Endodermal cell (in vitro differentiated cells): ENCODE data around the gene MRPS10. TPM values are rescaled to one million over a fixed set of nuclear protein-coding genes. Genes with fewer than 3 reads are reported as not detected.
"Not testable (repeated sequence)": the region's sequence is repeated elsewhere in the genome, so short reads cannot be mapped to it uniquely, and the experiment has no call there.

ENCODE experiments used
- DNase-seq: peaks from one replicate; pipeline ENCODE4 v3.0.0-alpha.2; 2017
- H3K27ac ChIP-seq: 2 replicates; pipeline ENCODE4 v1.5.1; 2013; ENCODE audit warnings: mild to moderate bottlenecking, low read depth, low read length, moderate library complexity
- H3K27me3 ChIP-seq: 2 replicates; pipeline ENCODE4 v1.6.1; 2013; ENCODE audit warnings: mild to moderate bottlenecking, low read length, moderate library complexity; ENCODE audit not compliant: insufficient read depth, control insufficient read depth, poor library complexity, severe bottlenecking
- H3K36me3 ChIP-seq: 2 replicates; pipeline ENCODE4 v1.7.0; 2013; ENCODE audit warnings: mild to moderate bottlenecking, low read length, moderate library complexity; ENCODE audit not compliant: control insufficient read depth, insufficient read depth
- H3K4me1 ChIP-seq: one replicate; pipeline ENCODE4 v1.7.0; 2013; ENCODE audit warnings: low read length; ENCODE audit not compliant: control insufficient read depth, insufficient read depth
- H3K4me3 ChIP-seq: 2 replicates; pipeline ENCODE4 v1.5.1; 2013; ENCODE audit warnings: mild to moderate bottlenecking, low read length, moderate library complexity
- H3K9ac ChIP-seq: 2 replicates; pipeline ENCODE4 v1.6.1; 2013; ENCODE audit warnings: mild to moderate bottlenecking, low read length, moderate library complexity; ENCODE audit not compliant: poor library complexity, severe bottlenecking; ENCODE audit errors: extremely low read depth
- H3K9me3 ChIP-seq: 2 replicates; pipeline ENCODE4 v1.6.1; 2013; ENCODE audit warnings: mild to moderate bottlenecking, low read length, moderate library complexity; ENCODE audit not compliant: control insufficient read depth
- H3K27ac Mint-ChIP-seq: 2 replicates; pipeline ENCODE4 v1.8.0; 2020; ENCODE audit warnings: mixed read lengths
- H3K27me3 Mint-ChIP-seq: 2 replicates; pipeline ENCODE4 v1.8.0; 2021; ENCODE audit warnings: mild to moderate bottlenecking, mixed read lengths; ENCODE audit not compliant: insufficient read depth
- H3K36me3 Mint-ChIP-seq: 2 replicates; pipeline ENCODE4 v1.8.0; 2020; ENCODE audit warnings: low read depth, mixed read lengths
- H3K4me1 Mint-ChIP-seq: 2 replicates; pipeline ENCODE4 v1.8.0; 2020; ENCODE audit warnings: mixed read lengths
- H3K4me3 Mint-ChIP-seq: 2 replicates; pipeline ENCODE4 v1.8.0; 2020; ENCODE audit warnings: mild to moderate bottlenecking, moderate library complexity, mixed read lengths
- H3K9me3 Mint-ChIP-seq: 2 replicates; pipeline ENCODE4 v1.8.0; 2020; ENCODE audit warnings: mild to moderate bottlenecking, mixed read lengths
- whole genome bisulfite sequencing, 2 experiments: methylation state at CpG; one replicate each; pipeline versions ENCODE4 v1.1.5 to v1.1.7; 2013; ENCODE audit warnings: missing lambda C conversion rate in 2 of 2, mixed read lengths in 1 of 2; ENCODE audit not compliant: insufficient coverage in 1 of 2, insufficient read length in 1 of 2; 5-methylcytosine and 5-hydroxymethylcytosine counted together
- total RNA-seq, 2 donors: library from RNA; stranded (reverse); fragmentation: NEBNext Ultra II Directional in 1 of 2; extraction: Animal tissue kit (Norgen Biotek cat#: 25700) in 1 of 2; gene quantifications; 2 replicates in 1 of 2; 3 replicates in 1 of 2; pipeline ENCODE4 v1.2.1, GENCODE V29; 2021
- TF ChIP-seq, protein P1 (sequence below): fragments of 200-600 bp; sonication (generic); conservative IDR thresholded peaks from 2 replicates; pipeline ENCODE4 v1.5.0; 2021; ENCODE audit warnings: antibody characterized with exemption, mild to moderate bottlenecking

The MRPS10 gene
- total RNA-seq, 2 donors from 2014 or later, result 33.4 to 39.6 TPM

DNA sequence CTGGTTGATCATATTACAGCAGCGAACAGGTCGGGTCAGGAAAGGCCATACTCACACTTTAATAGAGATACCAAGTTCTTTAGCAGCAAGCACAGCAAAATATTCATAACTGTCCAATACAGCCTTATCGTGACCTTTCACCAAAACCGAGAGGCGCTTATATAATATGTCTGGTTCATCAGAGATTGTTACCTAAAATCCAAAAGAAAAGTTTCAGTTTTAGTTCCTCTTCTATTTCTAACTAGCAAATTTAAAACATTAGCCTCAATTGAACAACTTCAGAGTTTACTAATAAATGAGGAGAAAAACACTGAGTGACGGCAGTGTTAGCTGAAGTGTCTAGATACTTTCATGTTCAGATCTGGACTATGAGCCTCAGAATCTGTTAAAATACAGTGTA is 5.9 kb downstream of the MRPS10 start:
- H3K27ac ChIP-seq, result no peak overlapping the region
- no peaks in the 10 kb centered on the region for H3K9me3 Mint-ChIP-seq
- TF ChIP-seq, protein P1, sequence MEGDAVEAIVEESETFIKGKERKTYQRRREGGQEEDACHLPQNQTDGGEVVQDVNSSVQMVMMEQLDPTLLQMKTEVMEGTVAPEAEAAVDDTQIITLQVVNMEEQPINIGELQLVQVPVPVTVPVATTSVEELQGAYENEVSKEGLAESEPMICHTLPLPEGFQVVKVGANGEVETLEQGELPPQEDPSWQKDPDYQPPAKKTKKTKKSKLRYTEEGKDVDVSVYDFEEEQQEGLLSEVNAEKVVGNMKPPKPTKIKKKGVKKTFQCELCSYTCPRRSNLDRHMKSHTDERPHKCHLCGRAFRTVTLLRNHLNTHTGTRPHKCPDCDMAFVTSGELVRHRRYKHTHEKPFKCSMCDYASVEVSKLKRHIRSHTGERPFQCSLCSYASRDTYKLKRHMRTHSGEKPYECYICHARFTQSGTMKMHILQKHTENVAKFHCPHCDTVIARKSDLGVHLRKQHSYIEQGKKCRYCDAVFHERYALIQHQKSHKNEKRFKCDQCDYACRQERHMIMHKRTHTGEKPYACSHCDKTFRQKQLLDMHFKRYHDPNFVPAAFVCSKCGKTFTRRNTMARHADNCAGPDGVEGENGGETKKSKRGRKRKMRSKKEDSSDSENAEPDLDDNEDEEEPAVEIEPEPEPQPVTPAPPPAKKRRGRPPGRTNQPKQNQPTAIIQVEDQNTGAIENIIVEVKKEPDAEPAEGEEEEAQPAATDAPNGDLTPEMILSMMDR, result no peak
- H3K9ac ChIP-seq, result no peak overlapping the region
- H3K4me1 Mint-ChIP-seq, result peaks cover 5% of the 10 kb centered on the region
- H3K27ac Mint-ChIP-seq, result no peak overlapping the region
- no peak overlapping the region for H3K4me3 Mint-ChIP-seq
- no peaks in the 10 kb centered on the region for H3K27me3 ChIP-seq
- H3K27me3 Mint-ChIP-seq, result no peaks in the 10 kb centered on the region
- 97 to 100% methylated on average over 3 to 6 of the region's 6 CpGs for WGBS, 2 experiments
- H3K4me3 ChIP-seq, result no peak overlapping the region
- no peaks in the 10 kb centered on the region for H3K9me3 ChIP-seq
- peaks cover 58% of the 10 kb centered on the region for H3K36me3 ChIP-seq
- H3K4me1 ChIP-seq, result no peaks in the 10 kb centered on the region
- no peak for DNase-seq
- peaks cover 45% of the 10 kb centered on the region for H3K36me3 Mint-ChIP-seq

DNA sequence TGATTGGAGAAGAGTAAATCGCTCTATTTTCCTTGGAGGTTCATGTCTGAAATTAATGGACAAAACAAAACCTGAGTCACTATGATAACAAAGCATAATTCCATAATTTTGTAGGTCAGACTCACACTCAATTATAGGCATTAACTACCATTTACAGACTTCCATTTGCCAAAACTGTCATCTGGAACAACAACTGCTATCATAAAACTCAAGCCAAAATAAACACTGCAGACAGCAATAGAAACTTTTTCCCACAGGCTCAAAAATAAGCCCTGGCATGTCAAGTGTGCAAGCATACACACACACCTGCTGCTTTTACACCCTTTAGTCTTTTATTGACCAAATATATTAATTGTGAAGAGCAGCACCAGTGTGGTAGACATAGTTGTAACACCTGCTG is 7.1 kb downstream of the MRPS10 start:
- H3K27ac Mint-ChIP-seq, result no peak overlapping the region
- no peak for DNase-seq
- Histone ChIP-seq H3K27ac (no peak overlapping the region), H3K4me1 (no peaks in the 10 kb centered on the region), H3K9ac (no peak overlapping the region), H3K4me3 (no peak overlapping the region), H3K9me3 (no peaks in the 10 kb centered on the region), H3K27me3 (no peaks in the 10 kb centered on the region), H3K36me3 (peaks cover 68% of the 10 kb centered on the region)
- no peak overlapping the region for H3K4me3 Mint-ChIP-seq
- WGBS, 2 experiments, result no CpG with 5 or more reads among the region's 1 CpG
- peaks cover 53% of the 10 kb centered on the region for H3K36me3 Mint-ChIP-seq
- H3K9me3 Mint-ChIP-seq, result no peaks in the 10 kb centered on the region
- TF ChIP-seq, protein P1, result no peak
- H3K4me1 Mint-ChIP-seq, result peaks cover 2% of the 10 kb centered on the region
- no peaks in the 10 kb centered on the region for H3K27me3 Mint-ChIP-seq

DNA sequence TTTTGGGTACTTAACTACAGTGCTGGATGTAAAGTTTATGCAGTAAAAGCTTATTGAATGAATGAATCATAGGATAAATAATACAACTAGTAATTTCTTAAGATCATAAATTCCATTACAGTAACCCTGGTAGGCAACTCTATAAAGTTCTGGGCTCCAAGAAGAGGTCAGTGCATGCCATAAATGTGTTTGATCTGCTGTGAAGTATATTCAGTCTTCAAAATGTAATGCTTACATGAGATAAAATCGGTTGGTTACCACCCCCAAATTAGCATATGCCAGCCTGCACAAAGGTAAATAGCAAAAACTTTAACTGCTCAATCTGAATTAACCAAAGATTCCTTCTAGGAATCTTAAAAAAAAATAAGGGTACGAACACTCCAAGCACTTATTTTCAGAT is 10.1 kb downstream of the MRPS10 start:
- not testable (repeated sequence) for H3K27ac ChIP-seq, DNase-seq, H3K9me3 Mint-ChIP-seq, H3K27me3 ChIP-seq, H3K4me3 ChIP-seq, H3K9ac ChIP-seq, H3K27ac Mint-ChIP-seq, H3K9me3 ChIP-seq, H3K27me3 Mint-ChIP-seq, H3K4me1 Mint-ChIP-seq, H3K4me1 ChIP-seq, H3K4me3 Mint-ChIP-seq
- WGBS, 2 experiments, result 67 to 81% methylated on average over 1 to 2 of the region's 2 CpGs
- peaks cover 56% of the 10 kb centered on the region for H3K36me3 ChIP-seq
- H3K36me3 Mint-ChIP-seq, result peaks cover 57% of the 10 kb centered on the region

DNA sequence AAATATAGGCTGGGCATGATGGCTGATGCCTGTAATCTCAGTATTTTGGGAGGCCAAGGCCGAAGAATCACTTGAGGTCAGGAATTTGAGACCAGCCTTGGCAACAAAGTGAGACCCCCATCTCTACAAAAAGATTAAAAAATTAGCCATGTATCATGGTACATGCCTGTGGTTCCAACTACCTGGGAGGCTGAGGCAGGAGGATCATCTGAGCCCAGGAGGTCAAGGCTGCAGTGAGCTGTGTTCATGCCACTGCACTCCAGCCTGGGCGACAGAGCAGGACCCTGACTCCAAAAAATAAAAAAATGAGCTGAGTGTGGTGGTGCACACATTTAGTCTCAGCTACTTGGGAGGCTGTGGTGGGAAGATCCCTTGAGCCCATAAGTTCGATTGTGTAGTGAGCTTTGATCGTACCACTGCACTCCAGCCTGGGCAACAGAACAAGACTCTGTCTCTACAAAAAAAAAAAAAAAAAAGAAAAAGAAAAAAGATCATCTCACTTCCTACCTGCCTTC is 12.8 kb downstream of the MRPS10 start:
- no peaks in the 10 kb centered on the region for H3K27me3 ChIP-seq
- H3K9ac ChIP-seq, result no peak overlapping the region
- Mint-ChIP-seq H3K36me3 (peaks cover 38% of the 10 kb centered on the region), H3K9me3 (no peaks in the 10 kb centered on the region), H3K4me3 (no peak overlapping the region), H3K27me3 (no peaks in the 10 kb centered on the region), H3K27ac (no peak overlapping the region), H3K4me1 (peaks cover 21% of the 10 kb centered on the region)
- 90 to 98% methylated on average over 2 to 4 of the region's 4 CpGs for WGBS, 2 experiments
- TF ChIP-seq, protein P1, result no peak
- H3K9me3 ChIP-seq, result no peaks in the 10 kb centered on the region
- DNase-seq, result no peak
- no peak overlapping the region for H3K27ac ChIP-seq
- peaks cover 33% of the 10 kb centered on the region for H3K36me3 ChIP-seq
- H3K4me1 ChIP-seq, result no peaks in the 10 kb centered on the region
- no peak overlapping the region for H3K4me3 ChIP-seq
